Hair follicular keratinocyte (primary cell): Measurements from ENCODE around the gene WRNIP1. TPM values are rescaled to one million over a fixed set of nuclear protein-coding genes. Genes with fewer than 3 reads are reported as not detected.

ENCODE experiments used
- total RNA-seq: library from RNA; depleted of rRNA; stranded (reverse); fragments of >200 nt; gene quantifications from 2 replicates; pipeline ENCODE4 v1.2.3, GENCODE V29; 2015

WRNIP1 gene
- total RNA-seq = 60.7 and 69.3 TPM in 2 replicates

DNA sequence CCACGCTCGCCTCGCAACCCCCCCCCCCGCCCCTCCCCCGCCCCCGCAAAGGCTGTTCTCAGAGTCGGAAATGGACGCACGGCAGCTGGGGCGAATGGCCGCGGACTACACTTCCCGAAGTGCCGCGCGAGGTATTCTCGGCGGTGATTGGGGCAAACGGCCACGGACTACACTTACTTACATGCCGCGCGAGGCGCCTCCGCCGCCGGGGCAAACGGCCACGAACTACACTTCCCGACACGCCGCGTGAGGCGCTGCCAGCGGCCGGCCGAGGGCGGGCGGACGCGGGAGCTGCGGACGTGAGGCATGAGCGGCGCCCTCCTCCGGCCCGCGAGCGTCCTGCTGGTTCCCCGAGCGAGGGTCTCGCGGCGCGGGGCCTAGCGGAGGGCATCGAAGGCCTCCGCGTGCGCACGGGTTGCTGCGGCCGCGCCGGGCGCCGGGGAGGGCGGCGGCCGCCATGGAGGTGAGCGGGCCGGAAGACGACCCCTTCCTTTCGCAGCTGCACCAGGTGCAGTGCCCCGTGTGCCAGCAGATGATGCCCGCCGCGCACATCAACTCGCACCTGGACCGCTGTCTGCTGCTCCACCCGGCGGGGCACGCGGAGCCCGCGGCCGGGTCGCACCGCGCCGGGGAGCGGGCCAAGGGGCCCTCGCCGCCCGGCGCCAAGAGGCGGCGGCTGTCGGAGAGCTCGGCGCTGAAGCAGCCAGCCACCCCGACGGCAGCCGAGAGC, at the start of gene WRNIP1:
Gene WRNIP1 (plus strand): TSS at position 228 of the 730 bp plus-strand sequence. CDS start 230 bp downstream, at position 458.

DNA sequence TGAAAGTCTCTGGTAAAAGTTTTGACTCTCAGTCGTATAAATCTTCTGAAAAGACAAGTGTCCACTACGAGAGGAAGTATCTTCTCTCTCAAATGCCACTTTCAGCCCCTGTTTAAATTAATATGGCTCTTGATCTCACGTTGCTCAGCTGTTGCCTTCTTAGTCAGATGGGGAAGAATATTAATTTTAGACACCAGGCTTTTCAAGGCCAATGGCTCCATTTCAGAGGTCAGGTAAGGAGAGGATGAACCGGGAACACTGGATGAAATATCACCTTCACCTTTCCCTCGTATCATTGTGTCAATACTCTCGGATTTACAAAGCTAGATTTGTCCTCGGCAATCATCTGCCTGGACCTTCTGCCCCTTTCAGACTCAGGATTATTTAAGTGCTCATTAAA, 14.4 kb upstream of the WRNIP1 start, which contains the start of gene MYLK4:
Gene MYLK4 (minus strand): TSS at position 91 of the 400 bp plus-strand sequence. CDS start 1,628 bp downstream, outside the sequence.

Other genes starting within 250 kb of the WRNIP1 start
- 0.04 TPM in 1 of 2 replicates, not detected in the other for gene MYLK4, start 14.5 kb upstream of the WRNIP1 start, total RNA-seq
- gene SERPINB1, start 76.5 kb downstream of the WRNIP1 start, total RNA-seq = 58.7 and 136 TPM in 2 replicates
- gene SERPINB9, start 137.9 kb downstream of the WRNIP1 start, total RNA-seq = 0.34 and 0.62 TPM in 2 replicates
- 69.9 and 82.2 TPM in 2 replicates for gene SERPINB6, start 206.2 kb downstream of the WRNIP1 start, total RNA-seq
- gene NQO2, start 234.5 kb downstream of the WRNIP1 start, total RNA-seq = 6.6 and 7.2 TPM in 2 replicates